Amniotic epithelial cell (primary cell): ENCODE results near the gene PIP5K1B.

Experiments used
- DNase-seq: peaks from one replicate; pipeline ENCODE4 v3.0.0-alpha.2; 2010; ENCODE audit warnings: low read depth

The PIP5K1B gene

GRCh38 chr9:68817079-68817875 is 112.2 kb downstream of the PIP5K1B start:
- DNase-seq, result no peak

DNA sequence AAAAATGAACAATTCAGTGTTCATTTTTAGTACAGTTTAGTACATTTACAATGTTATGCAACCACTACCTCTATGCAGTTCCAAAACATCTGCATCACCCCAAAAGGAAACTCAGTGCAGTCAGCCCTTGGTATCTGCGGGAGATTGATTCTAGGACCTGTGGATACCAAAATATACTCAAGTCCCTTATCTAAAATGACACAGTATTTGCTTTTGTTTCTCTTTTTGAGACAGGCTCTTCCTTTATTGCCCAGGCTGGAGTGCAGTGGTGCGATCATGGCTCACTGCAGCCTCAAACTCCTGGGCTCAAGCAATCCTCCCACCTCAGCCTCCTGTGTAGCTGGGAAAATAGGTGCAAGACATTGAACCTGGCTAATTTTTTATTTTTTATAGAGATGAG is 114.0 kb downstream of the PIP5K1B start:
- no peak for DNase-seq

DNA sequence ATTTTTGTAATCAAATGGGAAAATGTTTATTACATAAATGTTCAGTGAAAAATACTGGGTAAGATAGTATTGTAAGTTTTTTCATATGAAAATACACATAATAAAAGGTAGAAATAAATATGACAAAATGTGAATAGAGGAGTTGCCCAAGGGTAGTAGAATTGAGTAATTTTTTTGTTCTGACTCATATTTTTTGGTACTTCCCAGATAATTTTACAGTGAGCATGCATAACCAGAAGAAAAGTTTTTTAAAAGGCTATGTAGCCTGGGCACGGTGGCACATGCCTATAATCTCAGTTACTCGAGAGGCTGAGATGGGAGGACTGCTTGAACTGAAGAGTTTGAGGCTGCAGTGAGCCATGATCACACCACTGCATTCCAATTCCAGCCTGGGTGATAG is 116.9 kb downstream of the PIP5K1B start:
- no peak for DNase-seq

DNA sequence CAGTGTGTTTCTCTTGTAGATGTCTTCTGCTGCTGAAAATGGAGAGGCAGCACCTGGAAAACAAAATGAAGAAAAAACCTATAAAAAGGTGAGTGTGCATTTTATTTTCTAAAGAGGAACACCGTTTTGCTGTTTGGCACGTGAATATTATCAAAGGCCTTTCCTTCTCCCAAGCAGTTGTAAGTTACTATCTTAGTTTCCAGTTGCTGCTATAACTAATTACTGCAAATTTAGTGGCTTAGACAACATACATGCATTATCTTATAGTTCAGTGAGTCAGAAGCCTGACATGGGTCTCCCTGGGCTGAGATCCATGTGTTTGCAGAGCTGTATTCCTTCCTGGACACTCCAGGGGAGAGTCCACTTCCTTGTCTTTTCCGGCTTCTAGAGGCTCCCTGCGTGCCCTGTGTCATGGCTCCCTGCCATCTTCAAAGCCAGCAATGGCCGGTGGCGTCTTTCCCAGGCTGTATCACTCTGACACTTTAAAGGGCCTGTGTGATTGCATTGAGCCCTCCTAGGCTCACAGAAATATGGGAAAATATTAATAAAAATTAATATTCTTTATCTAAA is 117.6 kb downstream of the PIP5K1B start:
- DNase-seq, result no peak

- no peak for DNase-seq
These were observed 120.9 kb downstream of the PIP5K1B start for GRCh38 chr9:68825762-68826472.

GRCh38 chr9:68827837-68828744 is 123.1 kb downstream of the PIP5K1B start:
- DNase-seq, result no peak

DNA sequence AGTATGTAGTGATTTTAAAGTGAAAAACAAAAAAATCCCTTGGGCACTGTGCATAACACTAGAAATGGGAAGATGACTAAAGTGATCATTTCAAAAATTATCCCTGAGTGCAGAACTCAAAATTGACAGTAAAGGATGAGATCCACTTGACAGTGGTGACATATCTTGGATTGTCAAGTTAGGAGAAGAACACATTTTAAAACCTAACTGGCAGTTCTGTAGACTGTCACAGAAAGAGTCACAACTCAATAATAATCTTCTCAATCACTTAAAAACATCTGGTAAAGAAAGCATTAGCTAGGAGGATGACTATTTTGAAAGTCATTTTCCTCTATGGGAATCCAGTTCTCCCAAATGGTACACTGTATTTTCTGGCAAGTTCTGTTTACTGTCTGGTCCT is 127.1 kb downstream of the PIP5K1B start:
- no peak for DNase-seq

GRCh38 chr9:68832861-68833518 is 128.0 kb downstream of the PIP5K1B start:
- no peak for DNase-seq

DNA sequence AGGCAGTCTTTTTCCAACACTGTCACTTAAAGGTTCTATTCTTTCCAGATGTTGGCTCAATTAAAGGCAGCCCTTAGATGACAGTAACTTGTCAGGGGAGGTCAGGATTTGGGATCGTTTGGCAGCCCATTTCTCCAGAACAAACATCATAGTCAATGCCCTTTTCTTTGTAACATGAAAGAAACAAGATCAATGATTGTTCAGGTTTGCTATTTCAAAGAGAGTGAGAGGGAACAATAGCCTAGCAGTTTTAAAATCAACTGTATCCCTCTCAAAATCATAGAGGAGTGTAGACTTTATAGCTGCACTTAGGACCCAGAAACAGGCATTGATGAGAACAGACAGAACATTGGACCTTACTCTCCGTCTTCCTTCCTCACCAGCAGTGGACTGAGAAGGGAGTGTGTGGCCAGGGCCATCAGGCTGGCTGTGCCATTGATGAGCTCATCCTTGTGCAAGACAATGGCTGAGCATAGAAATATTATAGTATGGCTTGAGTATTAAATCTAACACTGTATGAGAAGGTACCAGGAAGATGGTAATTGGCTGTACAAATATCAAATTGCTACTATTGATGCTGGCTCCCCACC is 130.0 kb downstream of the PIP5K1B start:
- no peak for DNase-seq

DNA sequence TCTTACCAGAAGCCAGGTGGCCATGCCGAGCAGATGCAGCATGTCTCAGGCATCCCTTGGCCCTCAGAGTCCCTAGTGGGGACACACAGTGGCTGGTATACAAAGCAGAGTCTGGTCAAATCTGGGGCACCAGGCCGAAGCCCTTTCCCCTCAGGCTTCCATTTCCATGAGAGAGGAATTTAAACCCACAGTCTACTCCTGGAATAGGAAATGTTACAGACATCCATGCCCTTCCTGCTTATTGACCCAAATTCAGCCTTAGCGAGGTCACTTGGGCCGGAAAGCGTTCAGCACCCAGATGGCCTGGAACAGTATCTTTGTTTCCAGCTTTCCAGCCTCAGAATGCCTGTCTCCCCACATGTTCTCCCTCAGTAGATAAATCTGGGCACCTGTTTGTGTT is 131.7 kb downstream of the PIP5K1B start:
- no peak for DNase-seq

GRCh38 chr9:68838245-68838644 is 133.2 kb downstream of the PIP5K1B start:
- DNase-seq, result no peak

DNA sequence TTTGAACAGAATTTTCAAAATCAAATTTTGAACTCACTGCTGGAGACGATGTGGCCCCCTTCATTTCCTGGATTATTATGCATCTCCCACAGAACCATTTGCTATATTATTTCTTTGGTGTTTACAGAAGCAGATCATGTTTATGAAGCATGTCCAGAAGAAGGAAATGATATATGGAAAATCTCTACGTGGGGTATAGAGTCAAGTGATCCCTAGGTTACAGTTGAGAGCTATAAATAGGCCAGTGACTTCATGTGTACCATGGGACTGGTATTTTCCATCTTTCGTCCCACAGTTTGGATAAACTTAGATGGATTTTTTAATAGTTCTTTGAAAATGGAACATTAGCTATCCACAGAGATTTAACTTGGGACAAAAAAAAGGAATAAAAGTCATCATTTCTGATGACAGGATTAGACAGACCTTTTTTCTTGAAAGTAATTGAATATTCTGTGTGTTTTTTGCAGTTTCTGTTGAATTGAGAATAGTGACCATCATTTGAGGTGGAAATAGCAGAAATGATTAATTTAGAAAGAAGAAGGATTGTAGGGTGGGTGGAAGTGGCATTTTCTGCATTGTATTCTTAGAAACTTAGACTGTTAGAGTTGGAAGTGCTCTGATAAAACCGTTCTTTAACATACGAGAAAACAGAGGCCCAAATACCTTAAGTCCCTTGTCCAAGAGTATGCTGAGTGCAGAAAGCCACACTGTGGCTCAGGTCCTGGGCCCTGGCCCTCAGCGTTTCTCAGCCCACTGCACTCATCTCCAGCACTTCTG is 136.4 kb downstream of the PIP5K1B start:
- no peak for DNase-seq

GRCh38 chr9:68842568-68842967 is 137.5 kb downstream of the PIP5K1B start:
- no peak for DNase-seq

- no peak for DNase-seq
These were observed 138.2 kb downstream of the PIP5K1B start for GRCh38 chr9:68843239-68843638.

- no peak for DNase-seq
These were observed 139.1 kb downstream of the PIP5K1B start for GRCh38 chr9:68844157-68844556.

DNA sequence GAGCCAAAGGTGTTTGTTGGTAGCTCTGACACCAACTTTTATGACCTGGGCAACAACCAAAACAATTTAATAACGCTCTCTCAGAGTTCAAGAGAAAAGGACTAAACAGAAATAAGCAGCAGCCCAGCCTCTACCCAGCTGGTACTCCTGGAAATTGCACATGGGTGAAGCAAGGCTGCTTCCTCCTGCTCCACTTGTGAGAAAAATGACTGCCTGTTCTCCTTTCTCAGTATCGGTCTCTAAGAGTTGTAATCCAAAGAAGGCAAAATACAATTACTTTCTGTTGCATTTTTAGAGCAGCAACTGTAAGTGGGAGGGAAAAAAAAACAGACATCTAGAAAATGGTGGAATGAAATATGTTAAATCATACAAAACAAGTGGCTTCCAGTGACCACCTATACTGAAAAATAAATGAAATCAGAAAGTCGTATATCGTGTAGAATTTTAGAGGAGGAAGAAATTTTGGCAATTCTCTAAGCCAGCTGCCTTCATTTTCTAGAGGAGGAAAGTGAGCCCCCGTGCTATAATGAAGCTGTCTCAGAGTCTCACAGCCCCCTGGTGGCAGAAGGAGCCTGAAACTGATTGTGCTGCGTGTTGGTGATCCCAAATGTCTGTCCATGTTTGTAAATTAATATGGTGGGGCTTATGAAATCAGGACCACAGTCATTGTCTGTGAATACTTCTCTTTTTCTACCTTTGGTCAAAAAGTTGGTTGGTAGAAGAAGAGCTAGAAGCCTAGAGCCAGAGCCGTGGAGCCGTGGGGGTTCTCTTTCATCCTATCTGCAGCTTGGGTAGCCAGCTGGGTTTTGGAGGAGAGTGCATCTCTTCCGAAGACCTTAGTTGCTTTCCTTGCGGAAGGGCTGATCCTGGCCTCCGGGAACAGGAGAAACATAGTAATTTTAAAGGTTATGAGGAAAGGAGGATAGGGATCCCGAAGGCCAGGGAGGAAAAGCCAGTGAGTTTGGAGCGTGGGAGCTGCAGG is 139.9 kb downstream of the PIP5K1B start:
- peak; percentile 1 for DNase-seq

GRCh38 chr9:68847765-68848164 is 142.7 kb downstream of the PIP5K1B start:
- DNase-seq, result no peak

DNA sequence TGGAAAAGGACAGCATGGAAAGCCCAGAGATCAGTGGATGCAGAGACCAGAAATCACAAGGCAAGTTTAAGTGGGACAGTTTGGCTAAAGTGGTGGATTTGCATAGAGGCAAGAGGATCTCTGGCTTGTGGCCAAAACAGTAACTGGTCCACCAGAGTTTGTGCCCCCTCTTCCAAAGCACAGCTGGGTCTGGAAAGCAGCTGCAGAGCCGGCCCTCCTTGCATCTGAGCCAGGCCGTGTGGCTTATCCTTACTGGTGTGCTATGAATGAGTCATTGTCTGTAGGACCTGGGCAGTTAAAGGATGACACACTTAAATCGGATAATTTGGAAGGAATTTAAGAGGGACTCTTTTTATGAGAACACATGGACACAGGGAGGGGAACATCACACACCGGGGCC is 146.6 kb downstream of the PIP5K1B start:
- no peak for DNase-seq

DNA sequence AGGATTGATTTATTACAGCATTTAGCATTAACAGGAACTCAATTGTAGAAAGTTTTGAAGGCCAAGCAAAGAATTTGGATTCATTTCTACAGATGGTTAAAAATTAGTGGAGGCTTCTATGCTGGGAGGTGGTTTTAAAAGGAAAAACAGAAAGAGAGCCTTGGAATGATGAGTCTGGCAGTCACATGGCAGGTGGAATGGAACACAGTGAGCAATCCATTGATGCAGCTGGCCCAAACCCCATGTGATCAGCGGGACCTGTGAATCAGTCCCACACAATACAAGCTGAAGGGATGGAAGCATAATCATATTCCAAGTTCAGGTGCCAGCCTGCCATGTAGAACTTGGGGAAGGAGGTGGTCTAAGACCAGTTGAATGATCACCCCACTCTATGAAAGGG is 147.9 kb downstream of the PIP5K1B start:
- DNase-seq, result no peak
